Ascending aorta (tissue), 2 donors: ENCODE results near the gene AGMAT. TPM values are rescaled to one million over a fixed set of nuclear protein-coding genes. Genes with fewer than 3 reads are reported as not detected.

Source experiments
- DNase-seq, 2 donors: peaks; one replicate each; pipeline ENCODE4 v3.0.0-alpha.2; 2019; ENCODE audit warnings: low spot score in 2 of 2
- H3K27ac ChIP-seq, 2 donors: fragments of 200-600 bp; sonication (generic); one replicate each; pipeline ENCODE4 v1.5.1; 2016 to 2017; ENCODE audit warnings: mild to moderate bottlenecking in 1 of 2
- H3K27me3 ChIP-seq: fragments of 200-600 bp; sonication (generic); one replicate; pipeline ENCODE4 v1.5.1; 2017
- H3K36me3 ChIP-seq, 2 donors: fragments of 200-600 bp; sonication (generic); one replicate each; pipeline ENCODE4 v1.5.1; 2016
- H3K4me1 ChIP-seq, 2 donors: fragments of 200-600 bp; sonication (generic); one replicate each; pipeline ENCODE4 v1.5.1; 2016 to 2017; ENCODE audit warnings: mild to moderate bottlenecking in 1 of 2
- H3K4me3 ChIP-seq, 2 donors: fragments of 200-600 bp; sonication (generic); one replicate each; pipeline ENCODE4 v1.5.1; 2016 to 2017; ENCODE audit warnings: mild to moderate bottlenecking in 1 of 2
- H3K9me3 ChIP-seq, 2 donors: fragments of 200-600 bp; sonication (generic); one replicate each; pipeline ENCODE4 v1.5.1; 2016
- intact Hi-C: fragments of 100-400 bp; cut with DNase I; formaldehyde crosslinking; loops from one replicate; pipeline ENCODE4 v1.15.1; 2023
- total RNA-seq: library from RNA; depleted of rRNA; stranded (reverse); fragments of >200 nt; gene quantifications from one replicate; pipeline ENCODE4 v1.1.0, GENCODE V29; 2016
- TF ChIP-seq, protein P1 (sequence below), 3 experiments: fragments of 200-600 bp in 2 of 3; fragments of 450-650 bp in 1 of 3; sonication (generic) in 2 of 3; IDR thresholded peaks; one replicate each; pipeline ENCODE4 v1.5.1; 2016 to 2019; ENCODE audit warnings: antibody characterized with exemption in 3 of 3, mild to moderate bottlenecking in 1 of 3, moderate library complexity in 1 of 3

Gene AGMAT
- total RNA-seq, 1 donor from 2014 or later: 1.1 TPM

DNA sequence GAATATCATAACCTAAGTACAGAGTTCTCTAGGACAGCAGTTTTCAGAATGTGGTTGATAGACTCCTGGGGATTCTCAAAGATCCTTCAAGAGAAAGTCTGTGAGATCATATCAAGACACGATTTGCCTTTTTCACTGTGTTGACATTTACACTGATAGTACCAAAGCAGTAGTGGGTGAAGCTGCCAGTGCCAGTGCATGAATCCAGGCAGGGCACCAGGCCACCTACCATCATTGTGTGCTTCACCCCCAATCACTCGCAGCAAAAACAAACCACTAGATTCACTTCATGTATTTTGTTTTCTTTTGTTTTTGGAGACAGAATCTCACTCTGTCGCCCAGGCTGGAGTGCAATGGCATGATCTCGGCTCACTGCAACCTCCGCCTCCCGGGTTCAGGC, 34.3 kb downstream of the AGMAT start:
- Histone ChIP-seq H3K36me3 (peaks cover 28 to 45% of the 10 kb centered on the region in 2 donors), H3K27me3 (no peaks in the 10 kb centered on the region), H3K27ac (no peak overlapping the region), H3K4me3 (no peak overlapping the region), H3K4me1 (no peaks in the 10 kb centered on the region), H3K9me3 (no peaks in the 10 kb centered on the region)
- intact Hi-C loops: no loop called here
- TF ChIP-seq, protein P1, sequence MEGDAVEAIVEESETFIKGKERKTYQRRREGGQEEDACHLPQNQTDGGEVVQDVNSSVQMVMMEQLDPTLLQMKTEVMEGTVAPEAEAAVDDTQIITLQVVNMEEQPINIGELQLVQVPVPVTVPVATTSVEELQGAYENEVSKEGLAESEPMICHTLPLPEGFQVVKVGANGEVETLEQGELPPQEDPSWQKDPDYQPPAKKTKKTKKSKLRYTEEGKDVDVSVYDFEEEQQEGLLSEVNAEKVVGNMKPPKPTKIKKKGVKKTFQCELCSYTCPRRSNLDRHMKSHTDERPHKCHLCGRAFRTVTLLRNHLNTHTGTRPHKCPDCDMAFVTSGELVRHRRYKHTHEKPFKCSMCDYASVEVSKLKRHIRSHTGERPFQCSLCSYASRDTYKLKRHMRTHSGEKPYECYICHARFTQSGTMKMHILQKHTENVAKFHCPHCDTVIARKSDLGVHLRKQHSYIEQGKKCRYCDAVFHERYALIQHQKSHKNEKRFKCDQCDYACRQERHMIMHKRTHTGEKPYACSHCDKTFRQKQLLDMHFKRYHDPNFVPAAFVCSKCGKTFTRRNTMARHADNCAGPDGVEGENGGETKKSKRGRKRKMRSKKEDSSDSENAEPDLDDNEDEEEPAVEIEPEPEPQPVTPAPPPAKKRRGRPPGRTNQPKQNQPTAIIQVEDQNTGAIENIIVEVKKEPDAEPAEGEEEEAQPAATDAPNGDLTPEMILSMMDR (IDR thresholded peaks at IDR 0.05): no peak
- no peak for DNase-seq

DNA sequence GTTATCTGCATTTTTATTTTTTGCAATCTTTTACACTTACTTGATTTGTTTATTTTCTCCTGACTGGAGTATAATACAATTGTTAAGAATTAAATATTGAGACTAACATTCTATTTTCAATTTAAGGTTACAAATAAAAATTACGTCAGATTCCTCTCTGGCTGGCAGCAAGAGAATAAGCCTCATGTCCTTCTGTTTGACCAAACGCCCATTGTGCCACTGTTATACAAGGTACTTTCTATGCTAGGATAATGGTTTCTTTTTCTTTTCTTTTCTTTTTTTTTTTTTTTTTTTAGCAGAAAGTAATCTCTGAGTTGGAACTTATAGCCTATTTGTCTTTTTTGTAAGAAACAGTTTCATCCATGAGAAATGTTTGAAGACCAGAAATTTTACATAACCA, 38.2 kb downstream of the AGMAT start:
- TF ChIP-seq, protein P1 (IDR thresholded peaks at IDR 0.05): no peak
- no peak for DNase-seq
- peaks cover 46 to 68% of the 10 kb centered on the region in 2 donors for H3K36me3 ChIP-seq

DNA sequence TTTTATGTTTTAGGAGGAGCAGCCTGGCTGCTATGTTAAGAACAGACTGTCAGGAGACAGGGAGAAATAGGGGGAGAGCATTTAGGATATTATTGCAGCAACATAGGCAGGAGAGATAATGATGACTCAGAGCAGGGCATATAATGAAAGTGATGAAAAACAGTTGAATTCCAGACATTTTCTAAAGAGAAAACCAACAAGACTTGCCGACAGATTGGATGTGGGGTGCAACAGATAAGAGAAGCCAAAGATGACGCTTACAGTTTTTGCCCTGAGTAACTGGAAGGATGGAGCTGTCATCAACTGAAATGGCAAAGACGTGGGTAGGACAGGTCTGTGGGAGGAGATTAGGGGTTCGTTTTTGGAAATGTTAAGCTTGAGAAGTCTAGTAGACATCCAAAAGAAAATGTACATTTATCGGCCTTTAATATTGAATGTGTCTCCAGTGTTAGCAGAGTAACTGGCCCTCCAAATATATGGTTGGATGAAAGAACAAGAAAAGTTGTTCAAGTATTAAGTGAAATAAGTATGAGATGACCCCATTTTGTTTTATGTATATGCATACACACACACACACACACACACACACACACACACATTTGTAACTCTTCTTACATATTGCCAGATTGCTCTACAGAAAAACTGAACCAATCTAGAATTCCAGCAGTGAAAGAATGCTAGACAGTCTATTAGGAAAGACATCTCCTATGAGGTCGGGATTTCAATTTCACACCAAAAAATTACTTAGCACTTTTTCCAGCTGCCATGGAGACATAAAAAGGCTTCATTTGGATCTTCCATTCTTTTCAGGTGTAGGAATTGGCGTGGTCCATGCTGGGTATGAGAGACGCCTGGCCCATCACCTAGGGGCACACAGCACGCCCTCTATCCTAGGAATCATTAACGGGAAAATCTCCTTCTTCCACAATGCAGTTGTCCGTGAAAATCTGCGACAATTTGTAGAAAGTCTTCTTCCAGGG, 41.0 kb downstream of the AGMAT start:
- no peak for DNase-seq
- intact Hi-C loops: no loop called here

More for the DNA sequence above, 38.2 kb downstream of the AGMAT start:
- no peak overlapping the region for H3K4me3 ChIP-seq
- no peaks in the 10 kb centered on the region for H3K4me1 ChIP-seq
- H3K9me3 ChIP-seq: no peaks in the 10 kb centered on the region
- intact Hi-C loops: no loop called here
- H3K27me3 ChIP-seq: no peaks in the 10 kb centered on the region
- H3K27ac ChIP-seq: no peak overlapping the region

DNA sequence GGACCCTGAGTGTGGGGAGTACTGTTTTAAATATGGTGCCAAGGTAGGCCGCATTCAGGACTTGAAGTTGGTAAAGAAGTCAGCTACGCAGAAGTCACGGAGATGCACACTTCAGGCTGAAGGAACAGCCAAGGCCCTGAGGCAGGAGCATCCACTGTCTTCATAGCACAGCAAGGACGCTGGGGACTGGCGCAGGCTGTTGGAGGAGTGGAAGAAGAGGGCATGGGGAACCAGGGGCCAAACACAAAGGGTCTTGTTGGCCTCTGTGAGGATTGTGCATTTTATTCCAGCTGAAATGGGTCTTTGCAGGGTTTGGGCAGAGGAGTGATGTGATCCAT, 41.6 kb downstream of the AGMAT start:
- H3K4me3 ChIP-seq: no peak overlapping the region

More for the DNA sequence above, 41.0 kb downstream of the AGMAT start:
- no peaks in the 10 kb centered on the region for H3K27me3 ChIP-seq
- H3K27ac ChIP-seq: no peak overlapping the region
- no peaks in the 10 kb centered on the region for H3K4me1 ChIP-seq
- peaks cover 63 to 85% of the 10 kb centered on the region in 2 donors for H3K36me3 ChIP-seq
- TF ChIP-seq, protein P1 (IDR thresholded peaks at IDR 0.05): no peak
- H3K9me3 ChIP-seq: no peaks in the 10 kb centered on the region
- no peak overlapping the region for H3K4me3 ChIP-seq

DNA sequence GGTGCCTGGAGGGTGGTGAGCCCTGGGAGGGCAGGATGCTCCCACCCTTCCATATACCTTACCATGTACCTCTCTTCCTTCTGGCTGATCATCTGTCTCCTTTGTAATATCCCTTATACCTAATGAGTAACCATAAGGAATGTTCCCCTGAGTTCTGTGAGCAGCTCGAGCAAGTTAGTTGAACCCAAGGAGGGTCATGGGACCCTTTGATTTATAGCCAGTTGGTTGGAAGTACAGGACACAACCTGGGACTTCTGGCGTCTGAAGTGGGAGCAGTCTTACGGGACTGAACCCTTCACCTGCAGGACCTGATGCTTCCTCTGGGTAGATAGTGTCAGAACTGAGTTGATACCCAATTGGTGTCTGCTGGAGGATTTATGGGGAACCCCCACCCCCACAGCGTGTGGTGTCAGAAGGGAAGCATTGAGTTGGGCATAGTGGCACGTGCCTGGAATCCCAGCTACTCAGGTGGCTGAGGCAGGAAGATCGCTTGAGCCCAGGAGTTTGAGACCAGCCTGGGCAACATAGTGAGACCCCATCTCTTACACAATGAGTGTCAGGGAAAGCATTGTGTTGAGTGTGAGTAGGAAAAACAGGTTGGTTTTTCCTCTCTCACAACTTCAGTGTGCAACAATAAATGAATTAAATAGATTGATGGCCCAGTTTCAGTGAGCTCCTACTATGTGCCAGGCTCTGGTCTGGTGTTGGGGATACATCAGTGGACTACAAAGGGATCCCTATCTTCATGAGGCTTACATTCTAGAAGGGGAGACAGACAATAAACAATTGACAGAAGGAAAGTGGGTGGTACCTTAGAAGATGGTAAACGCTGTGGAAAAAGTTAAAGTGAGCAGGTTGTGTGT, 42.2 kb downstream of the AGMAT start:
- Histone ChIP-seq H3K36me3 (peaks cover 66 to 87% of the 10 kb centered on the region in 2 donors), H3K27ac (no peak overlapping the region), H3K4me3 (no peak overlapping the region), H3K4me1 (no peaks in the 10 kb centered on the region), H3K27me3 (no peaks in the 10 kb centered on the region), H3K9me3 (no peaks in the 10 kb centered on the region)
- TF ChIP-seq, protein P1 (IDR thresholded peaks at IDR 0.05): no peak
- intact Hi-C loops: no loop called here
- no peak for DNase-seq

More for the DNA sequence above, 41.6 kb downstream of the AGMAT start:
- H3K9me3 ChIP-seq: no peaks in the 10 kb centered on the region
- TF ChIP-seq, protein P1 (IDR thresholded peaks at IDR 0.05): no peak
- peaks cover 66 to 87% of the 10 kb centered on the region in 2 donors for H3K36me3 ChIP-seq
- intact Hi-C loops: no loop called here
- no peak overlapping the region for H3K27ac ChIP-seq
- no peaks in the 10 kb centered on the region for H3K27me3 ChIP-seq
- no peaks in the 10 kb centered on the region for H3K4me1 ChIP-seq
- no peak for DNase-seq
